MM.1S (cell line): ENCODE measurements around the gene RAB44.

Source experiments
- DNase-seq: peaks from one replicate; pipeline ENCODE4 v3.0.0-alpha.2; 2015
- H2AFZ ChIP-seq: fragments of 300-600 bp; sonication (generic); 2 replicates; pipeline ENCODE4 v1.6.0; 2016; ENCODE audit warnings: antibody characterized with exemption, low read length
- H3F3A ChIP-seq: fragments of 300-600 bp; sonication (generic); 2 replicates; pipeline ENCODE4 v1.6.1; 2016; ENCODE audit warnings: mild to moderate bottlenecking, antibody characterized with exemption, low read length, moderate library complexity, mixed read lengths; ENCODE audit not compliant: insufficient read depth
- H3K27ac ChIP-seq: fragments of 300-600 bp; sonication (generic); 2 replicates; pipeline ENCODE4 v1.5.1; 2016; ENCODE audit warnings: mild to moderate bottlenecking, low read length
- H3K27me3 ChIP-seq: fragments of 300-600 bp; sonication (generic); replicated peaks from 2 replicates; pipeline ENCODE4 v1.6.0; 2016; ENCODE audit warnings: low read length; ENCODE audit not compliant: insufficient read depth
- H3K36me3 ChIP-seq: fragments of 300-600 bp; sonication (generic); replicated peaks from 2 replicates; pipeline ENCODE4 v1.6.1; 2016; ENCODE audit warnings: mild to moderate bottlenecking, low read length, mixed read lengths; ENCODE audit not compliant: insufficient read depth
- H3K4me1 ChIP-seq: fragments of 300-600 bp; sonication (generic); 2 replicates; pipeline ENCODE4 v1.6.1; 2016; ENCODE audit warnings: low read length, mixed read lengths
- H3K4me2 ChIP-seq: fragments of 300-600 bp; sonication (generic); 2 replicates; pipeline ENCODE4 v1.6.0; 2016; ENCODE audit warnings: low read depth, low read length
- H3K4me3 ChIP-seq: fragments of 300-600 bp; sonication (generic); 2 replicates; pipeline ENCODE4 v1.5.1; 2016; ENCODE audit warnings: low read length, mixed read lengths
- H3K79me2 ChIP-seq: fragments of 300-600 bp; sonication (generic); 2 replicates; pipeline ENCODE4 v1.6.1; 2016; ENCODE audit warnings: mixed run types, low read length, mixed read lengths
- H3K9ac ChIP-seq: fragments of 300-600 bp; sonication (generic); 2 replicates; pipeline ENCODE4 v1.6.1; 2016; ENCODE audit warnings: low read length, mixed read lengths
- H3K9me2 ChIP-seq: fragments of 300-600 bp; sonication (generic); replicated peaks from 2 replicates; pipeline ENCODE4 v1.6.1; 2016; ENCODE audit warnings: mild to moderate bottlenecking, low read length, mixed read lengths; ENCODE audit not compliant: insufficient read depth
- H3K9me3 ChIP-seq: fragments of 300-600 bp; sonication (generic); replicated peaks from 2 replicates; pipeline ENCODE4 v1.6.1; 2016; ENCODE audit warnings: mild to moderate bottlenecking, low read length, mixed read lengths; ENCODE audit not compliant: insufficient read depth
- H4K20me1 ChIP-seq: fragments of 300-600 bp; sonication (generic); 2 replicates; pipeline ENCODE4 v1.6.1; 2016; ENCODE audit warnings: mild to moderate bottlenecking, low read length, moderate library complexity, mixed read lengths; ENCODE audit not compliant: insufficient read depth
- EZH2 ChIP-seq: fragments of 300-600 bp; sonication (generic); optimal IDR thresholded peaks from 2 replicates; pipeline ENCODE3; 2017; ENCODE audit warnings: low read depth, mild to moderate bottlenecking, antibody characterized with exemption, low read length, mixed read lengths
- EZH2phosphoT487 ChIP-seq: fragments of 300-600 bp; sonication (generic); IDR thresholded peaks from 2 replicates; pipeline ENCODE4 v1.6.1; 2018; ENCODE audit warnings: antibody characterized with exemption, low read length
- TF ChIP-seq, protein P1 (sequence below): fragments of 300-600 bp; sonication (generic); IDR thresholded peaks from 2 replicates; pipeline ENCODE4 v1.5.1; 2016; ENCODE audit warnings: antibody characterized with exemption, low read length, mixed read lengths

RAB44 gene

DNA sequence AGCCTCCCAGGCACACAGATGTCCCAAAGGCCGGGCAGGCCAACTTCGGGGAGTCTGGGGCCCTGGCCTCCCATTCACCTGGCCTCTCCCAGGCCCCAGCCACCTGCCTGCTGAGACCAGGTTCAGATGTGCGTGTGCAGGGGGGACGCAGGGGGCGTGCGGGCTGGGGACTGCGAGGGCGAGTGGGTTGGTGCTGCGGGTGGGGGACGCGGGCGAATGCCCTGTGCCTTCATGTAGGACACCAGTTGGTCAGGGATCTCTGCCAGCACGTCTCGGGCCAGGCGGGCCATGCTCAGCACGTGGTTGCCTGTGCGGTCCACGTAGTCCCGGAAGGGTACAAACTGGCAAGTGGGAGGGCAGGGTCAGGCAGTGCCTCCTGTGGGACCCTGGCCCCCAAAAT lies 44.5 kb downstream of the RAB44 start:
- Histone ChIP-seq H4K20me1 (no peaks in the 10 kb centered on the region), H3K4me1 (no peaks in the 10 kb centered on the region), H3K27me3 (no peaks in the 10 kb centered on the region)

DNA sequence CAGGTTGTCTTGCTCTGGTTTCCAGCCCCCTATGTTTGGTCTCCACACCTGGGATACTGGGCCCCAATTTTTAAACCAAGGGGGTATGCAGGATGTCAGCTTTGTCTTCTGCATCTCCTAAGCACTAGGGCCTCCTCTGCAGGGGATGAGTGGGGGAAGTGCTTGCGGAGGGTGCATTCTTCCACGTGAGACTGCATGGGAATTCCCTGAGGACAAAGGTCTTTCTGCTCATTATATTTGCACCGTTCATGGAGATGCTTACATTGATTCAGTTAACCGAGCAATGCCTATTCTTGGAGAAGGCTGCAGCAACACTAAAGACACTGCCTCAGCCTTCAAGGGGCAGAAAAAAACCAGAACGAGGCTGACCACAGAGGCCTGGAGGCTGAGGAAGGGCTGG lies 45.4 kb downstream of the RAB44 start:
- TF ChIP-seq EZH2 (no peak), EZH2phosphoT487 (no peak)
- TF ChIP-seq, protein P1, sequence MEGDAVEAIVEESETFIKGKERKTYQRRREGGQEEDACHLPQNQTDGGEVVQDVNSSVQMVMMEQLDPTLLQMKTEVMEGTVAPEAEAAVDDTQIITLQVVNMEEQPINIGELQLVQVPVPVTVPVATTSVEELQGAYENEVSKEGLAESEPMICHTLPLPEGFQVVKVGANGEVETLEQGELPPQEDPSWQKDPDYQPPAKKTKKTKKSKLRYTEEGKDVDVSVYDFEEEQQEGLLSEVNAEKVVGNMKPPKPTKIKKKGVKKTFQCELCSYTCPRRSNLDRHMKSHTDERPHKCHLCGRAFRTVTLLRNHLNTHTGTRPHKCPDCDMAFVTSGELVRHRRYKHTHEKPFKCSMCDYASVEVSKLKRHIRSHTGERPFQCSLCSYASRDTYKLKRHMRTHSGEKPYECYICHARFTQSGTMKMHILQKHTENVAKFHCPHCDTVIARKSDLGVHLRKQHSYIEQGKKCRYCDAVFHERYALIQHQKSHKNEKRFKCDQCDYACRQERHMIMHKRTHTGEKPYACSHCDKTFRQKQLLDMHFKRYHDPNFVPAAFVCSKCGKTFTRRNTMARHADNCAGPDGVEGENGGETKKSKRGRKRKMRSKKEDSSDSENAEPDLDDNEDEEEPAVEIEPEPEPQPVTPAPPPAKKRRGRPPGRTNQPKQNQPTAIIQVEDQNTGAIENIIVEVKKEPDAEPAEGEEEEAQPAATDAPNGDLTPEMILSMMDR: no peak

More for the DNA sequence above, 44.5 kb downstream of the RAB44 start:
- Histone ChIP-seq H3K79me2 (no peaks in the 10 kb centered on the region), H3K4me2 (no peak overlapping the region), H2AFZ (no peak overlapping the region), H3K27ac (no peak overlapping the region), H3K9ac (no peak overlapping the region), H3K9me2 (no peaks in the 10 kb centered on the region), H3K36me3 (no peaks in the 10 kb centered on the region), H3F3A (no peaks in the 10 kb centered on the region), H3K9me3 (no peaks in the 10 kb centered on the region), H3K4me3 (no peak overlapping the region)
- TF ChIP-seq EZH2phosphoT487: no peak
- TF ChIP-seq, protein P1: no peak
- TF ChIP-seq EZH2: no peak
- no peak for DNase-seq

DNA sequence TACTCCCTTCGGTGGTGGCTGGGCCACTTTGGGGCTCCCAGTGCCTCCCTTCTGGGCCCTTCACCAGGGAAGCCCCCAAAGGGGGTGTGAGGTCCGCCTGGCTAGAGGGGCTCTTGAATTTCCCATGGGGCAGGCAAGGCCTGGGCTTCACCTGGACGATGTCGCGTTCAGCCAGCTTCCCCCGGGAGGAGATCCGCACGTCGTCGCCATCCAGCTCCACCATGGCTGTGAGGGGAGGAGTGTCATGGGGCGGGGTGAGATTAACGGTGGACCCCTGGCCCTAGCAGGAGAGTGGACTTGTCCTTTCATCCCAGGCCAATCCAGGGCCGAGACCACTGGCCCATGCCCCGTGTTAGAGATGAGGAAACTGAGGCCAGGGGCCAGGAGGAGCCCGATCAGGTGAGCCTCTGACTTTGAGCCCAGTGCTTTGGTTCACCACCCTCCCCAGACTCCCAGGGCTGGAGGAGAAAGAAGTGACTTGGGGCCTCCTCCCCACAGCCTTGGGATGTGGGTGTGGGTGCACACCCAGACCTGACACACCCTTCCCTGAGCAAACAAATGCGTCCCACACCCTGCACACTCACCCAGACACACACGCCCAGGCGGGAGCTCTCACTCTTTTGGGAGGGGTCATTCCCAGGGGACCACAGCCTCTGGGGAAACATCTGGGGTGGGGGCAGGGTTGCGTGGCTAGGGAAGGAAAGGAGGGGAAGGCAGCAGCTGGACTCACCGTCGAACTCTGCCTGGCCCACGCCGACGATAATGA lies 46.1 kb downstream of the RAB44 start:
- Histone ChIP-seq H3K36me3 (no peaks in the 10 kb centered on the region), H3F3A (no peaks in the 10 kb centered on the region), H4K20me1 (no peaks in the 10 kb centered on the region), H3K9ac (no peak overlapping the region), H3K79me2 (no peaks in the 10 kb centered on the region), H3K4me3 (no peak overlapping the region), H2AFZ (no peak overlapping the region), H3K27me3 (no peaks in the 10 kb centered on the region), H3K27ac (no peak overlapping the region), H3K4me2 (no peak overlapping the region), H3K4me1 (no peaks in the 10 kb centered on the region), H3K9me3 (no peaks in the 10 kb centered on the region), H3K9me2 (no peaks in the 10 kb centered on the region)
- DNase-seq: no peak
- TF ChIP-seq EZH2 (no peak), EZH2phosphoT487 (no peak)
- TF ChIP-seq, protein P1: no peak

More for the DNA sequence above, 45.4 kb downstream of the RAB44 start:
- no peak overlapping the region for H3K4me2 ChIP-seq
- H3K27me3 ChIP-seq: no peaks in the 10 kb centered on the region
- no peak for DNase-seq
- no peak overlapping the region for H3K4me3 ChIP-seq
- H3K9ac ChIP-seq: no peak overlapping the region
- H3F3A ChIP-seq: no peaks in the 10 kb centered on the region
- no peaks in the 10 kb centered on the region for H3K4me1 ChIP-seq
- no peak overlapping the region for H2AFZ ChIP-seq
- H3K27ac ChIP-seq: no peak overlapping the region
- no peaks in the 10 kb centered on the region for H3K9me2 ChIP-seq
- H3K36me3 ChIP-seq: no peaks in the 10 kb centered on the region
- no peaks in the 10 kb centered on the region for H3K9me3 ChIP-seq
- H4K20me1 ChIP-seq: no peaks in the 10 kb centered on the region
- no peaks in the 10 kb centered on the region for H3K79me2 ChIP-seq
